Measurements from ENCODE around the gene FLG2. TPM values are rescaled to one million over a fixed set of nuclear protein-coding genes. Genes with fewer than 3 reads are reported as not detected.

Gene FLG2
- total and polyA plus RNA-seq, 2 donors (not counting 1 experiment from before 2014, with no cell fraction given), result not detected

GRCh38 chr1:152356736-152357135, 3.1 kb downstream of the FLG2 start:
- Histone ChIP-seq H3K79me2 (ENCODE audit: control insufficient read depth, insufficient read depth, low read length) (no peaks in the 10 kb centered on the region), H2AFZ (ENCODE audit: low read length) (no peak overlapping the region), H3K27ac (ENCODE audit: insufficient read depth, low read length) (no peak overlapping the region), H3K4me2 (ENCODE audit: extremely low read depth, insufficient read depth, low read length) (no peak overlapping the region), H3K27me3 (ENCODE audit: control insufficient read depth, insufficient read depth, low read length) (no peaks in the 10 kb centered on the region), H4K20me1 (ENCODE audit: control insufficient read depth, extremely low read depth, insufficient read depth, low read length) (no peaks in the 10 kb centered on the region), H3K9me3 (ENCODE audit: control insufficient read depth, insufficient read depth, low read depth, low read length) (no peaks in the 10 kb centered on the region), H3K9ac (ENCODE audit: insufficient read depth, low read length) (no peak overlapping the region), H3K4me1 (ENCODE audit: control insufficient read depth, extremely low read depth, insufficient read depth, low read length) (no peaks in the 10 kb centered on the region), H3K4me3 (replicated peaks in 1 of 4; ENCODE audit: control extremely low read depth in 1 of 4, insufficient read depth in 1 of 4, low read depth in 3 of 4, low read length in 4 of 4) (no peak overlapping the region), H3K36me3 (ENCODE audit: control insufficient read depth, insufficient read depth, low read length) (no peaks in the 10 kb centered on the region)
- no peak for TF ChIP-seq EZH2 (IDR thresholded peaks at IDR 0.05; ENCODE audit: low read length, missing control alignments)
- TF ChIP-seq, protein P1, sequence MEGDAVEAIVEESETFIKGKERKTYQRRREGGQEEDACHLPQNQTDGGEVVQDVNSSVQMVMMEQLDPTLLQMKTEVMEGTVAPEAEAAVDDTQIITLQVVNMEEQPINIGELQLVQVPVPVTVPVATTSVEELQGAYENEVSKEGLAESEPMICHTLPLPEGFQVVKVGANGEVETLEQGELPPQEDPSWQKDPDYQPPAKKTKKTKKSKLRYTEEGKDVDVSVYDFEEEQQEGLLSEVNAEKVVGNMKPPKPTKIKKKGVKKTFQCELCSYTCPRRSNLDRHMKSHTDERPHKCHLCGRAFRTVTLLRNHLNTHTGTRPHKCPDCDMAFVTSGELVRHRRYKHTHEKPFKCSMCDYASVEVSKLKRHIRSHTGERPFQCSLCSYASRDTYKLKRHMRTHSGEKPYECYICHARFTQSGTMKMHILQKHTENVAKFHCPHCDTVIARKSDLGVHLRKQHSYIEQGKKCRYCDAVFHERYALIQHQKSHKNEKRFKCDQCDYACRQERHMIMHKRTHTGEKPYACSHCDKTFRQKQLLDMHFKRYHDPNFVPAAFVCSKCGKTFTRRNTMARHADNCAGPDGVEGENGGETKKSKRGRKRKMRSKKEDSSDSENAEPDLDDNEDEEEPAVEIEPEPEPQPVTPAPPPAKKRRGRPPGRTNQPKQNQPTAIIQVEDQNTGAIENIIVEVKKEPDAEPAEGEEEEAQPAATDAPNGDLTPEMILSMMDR (conservative IDR thresholded peaks at IDR 0.05 in 1 of 2, IDR thresholded peaks at IDR 0.05 in 1 of 2; ENCODE audit: low read depth in 1 of 2, low read length in 2 of 2), result no peak
- DNase-seq (ENCODE audit: low read depth in 2 of 2), result no peak

- Histone ChIP-seq H3K27ac (ENCODE audit: insufficient read depth, low read length) (no peak overlapping the region), H4K20me1 (ENCODE audit: control insufficient read depth, extremely low read depth, insufficient read depth, low read length) (no peaks in the 10 kb centered on the region), H3K79me2 (ENCODE audit: control insufficient read depth, insufficient read depth, low read length) (no peaks in the 10 kb centered on the region), H3K4me1 (ENCODE audit: control insufficient read depth, extremely low read depth, insufficient read depth, low read length) (no peaks in the 10 kb centered on the region), H3K27me3 (ENCODE audit: control insufficient read depth, insufficient read depth, low read length) (no peaks in the 10 kb centered on the region), H2AFZ (ENCODE audit: low read length) (no peak overlapping the region), H3K4me2 (ENCODE audit: extremely low read depth, insufficient read depth, low read length) (no peak overlapping the region), H3K9me3 (ENCODE audit: control insufficient read depth, insufficient read depth, low read depth, low read length) (no peaks in the 10 kb centered on the region), H3K36me3 (ENCODE audit: control insufficient read depth, insufficient read depth, low read length) (no peaks in the 10 kb centered on the region), H3K4me3 (replicated peaks in 1 of 4; ENCODE audit: control extremely low read depth in 1 of 4, insufficient read depth in 1 of 4, low read depth in 3 of 4, low read length in 4 of 4) (no peak overlapping the region), H3K9ac (ENCODE audit: insufficient read depth, low read length) (no peak overlapping the region)
- no peak for DNase-seq (ENCODE audit: low read depth in 2 of 2)
- TF ChIP-seq, protein P1 (conservative IDR thresholded peaks at IDR 0.05 in 1 of 2, IDR thresholded peaks at IDR 0.05 in 1 of 2; ENCODE audit: low read depth in 1 of 2, low read length in 2 of 2), result no peak
- TF ChIP-seq EZH2 (IDR thresholded peaks at IDR 0.05; ENCODE audit: low read length, missing control alignments), result no peak
Measured at GRCh38 chr1:152349611-152350010, 10.2 kb downstream of the FLG2 start.

- no peaks in the 10 kb centered on the region for H3K79me2 ChIP-seq (ENCODE audit: control insufficient read depth, insufficient read depth, low read length)
- no peaks in the 10 kb centered on the region for H3K4me1 ChIP-seq (ENCODE audit: control insufficient read depth, extremely low read depth, insufficient read depth, low read length)
- no peak overlapping the region for H2AFZ ChIP-seq (ENCODE audit: low read length)
- TF ChIP-seq EZH2 (IDR thresholded peaks at IDR 0.05; ENCODE audit: low read length, missing control alignments), result no peak
- TF ChIP-seq, protein P1 (conservative IDR thresholded peaks at IDR 0.05 in 1 of 2, IDR thresholded peaks at IDR 0.05 in 1 of 2; ENCODE audit: low read depth in 1 of 2, low read length in 2 of 2), result no peak
- no peaks in the 10 kb centered on the region for H3K27me3 ChIP-seq (ENCODE audit: control insufficient read depth, insufficient read depth, low read length)
- H3K9ac ChIP-seq (ENCODE audit: insufficient read depth, low read length), result no peak overlapping the region
- H3K9me3 ChIP-seq (ENCODE audit: control insufficient read depth, insufficient read depth, low read depth, low read length), result no peaks in the 10 kb centered on the region
- H4K20me1 ChIP-seq (ENCODE audit: control insufficient read depth, extremely low read depth, insufficient read depth, low read length), result no peaks in the 10 kb centered on the region
- no peak overlapping the region for H3K4me2 ChIP-seq (ENCODE audit: extremely low read depth, insufficient read depth, low read length)
- H3K4me3 ChIP-seq (replicated peaks in 1 of 4; ENCODE audit: control extremely low read depth in 1 of 4, insufficient read depth in 1 of 4, low read depth in 3 of 4, low read length in 4 of 4), result no peak overlapping the region
- no peak for DNase-seq (ENCODE audit: low read depth in 2 of 2)
- H3K27ac ChIP-seq (ENCODE audit: insufficient read depth, low read length), result no peak overlapping the region
- no peaks in the 10 kb centered on the region for H3K36me3 ChIP-seq (ENCODE audit: control insufficient read depth, insufficient read depth, low read length)
Measured at GRCh38 chr1:152348447-152348846, 11.4 kb downstream of the FLG2 start.

All from fibroblast of lung (primary cell).